SIG-M5 (cell line): ENCODE data around the gene DRAXIN.

ENCODE experiments used
- DNase-seq: peaks from one replicate; lab custom pipeline; 2025; lab: John Stamatoyannopoulos, UW

The DRAXIN gene

DNA sequence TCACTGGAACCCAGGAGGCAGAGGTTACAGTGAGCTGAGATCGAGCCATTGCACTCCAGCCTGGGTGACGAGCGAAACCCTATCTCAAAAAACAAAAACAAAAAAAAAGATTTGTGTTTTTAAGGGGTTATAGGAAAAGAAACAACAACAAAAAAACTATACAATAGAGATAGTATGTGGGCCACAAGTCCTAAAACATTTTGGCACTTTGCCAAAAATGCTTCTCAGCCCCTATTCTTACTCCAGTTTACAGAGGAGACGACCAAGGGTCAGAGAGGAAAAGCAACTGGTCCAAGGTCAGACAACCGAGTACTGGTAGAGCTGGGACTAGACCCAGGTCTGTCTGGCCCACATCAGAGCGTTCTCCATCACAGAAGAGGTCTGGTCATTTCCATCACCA lies 33.9 kb upstream of the DRAXIN start:
- no peak for DNase-seq

DNA sequence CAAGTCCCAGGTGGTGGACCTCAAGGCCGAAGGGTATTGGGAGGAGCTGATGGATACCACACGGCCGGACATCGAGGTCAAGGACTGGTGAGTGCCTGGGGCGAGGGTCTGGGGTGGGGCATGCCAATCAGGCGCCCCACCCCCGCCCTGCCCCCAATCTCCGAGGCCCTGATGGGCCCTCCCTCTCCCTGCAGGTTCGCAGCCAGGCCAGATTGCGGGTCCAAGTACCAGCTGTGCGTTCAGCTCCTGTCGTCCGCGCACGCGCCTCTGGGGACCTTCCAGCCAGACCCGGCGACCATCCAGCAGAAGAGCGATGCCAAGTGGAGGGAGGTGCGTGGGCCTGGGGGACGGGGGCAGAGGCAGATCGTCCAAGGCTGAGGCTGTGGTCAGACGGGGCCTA lies 33.0 kb upstream of the DRAXIN start:
- DNase-seq, result no peak

DNA sequence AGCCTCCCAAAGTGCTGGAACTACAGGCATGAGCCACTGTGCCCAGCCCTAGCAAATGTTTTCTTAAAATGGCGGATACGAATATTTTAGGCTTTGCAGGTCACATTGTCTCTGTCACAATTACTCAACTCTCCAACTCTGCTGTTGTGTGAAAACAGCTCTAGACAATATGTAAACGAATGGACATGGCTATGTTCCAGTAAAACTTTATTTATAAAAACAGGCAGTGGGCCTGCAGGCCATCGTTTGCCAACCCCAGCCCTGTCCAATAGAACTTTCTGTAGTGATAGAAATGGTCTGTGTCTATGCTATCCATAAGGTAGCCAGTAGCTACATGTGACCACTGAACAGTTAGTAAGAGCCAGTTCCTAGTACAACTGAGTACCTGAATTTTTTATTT lies 31.8 kb upstream of the DRAXIN start:
- DNase-seq, result no peak

DNA sequence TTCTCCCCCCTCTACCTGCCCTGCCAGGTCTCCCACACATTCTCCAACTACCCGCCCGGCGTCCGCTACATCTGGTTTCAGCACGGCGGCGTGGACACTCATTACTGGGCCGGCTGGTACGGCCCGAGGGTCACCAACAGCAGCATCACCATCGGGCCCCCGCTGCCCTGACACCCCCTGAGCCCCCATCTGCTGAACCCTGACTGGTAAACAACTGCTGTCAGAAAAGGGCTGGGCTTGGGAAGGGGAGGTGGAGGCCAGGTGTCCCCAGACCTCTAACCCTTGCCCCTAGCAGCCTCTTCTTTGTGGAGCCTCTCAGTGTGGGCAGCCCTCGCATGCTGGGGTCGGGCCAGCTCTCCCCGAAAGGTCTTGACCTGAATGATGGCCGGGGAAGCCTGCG lies 30.4 kb upstream of the DRAXIN start:
- no peak for DNase-seq

DNA sequence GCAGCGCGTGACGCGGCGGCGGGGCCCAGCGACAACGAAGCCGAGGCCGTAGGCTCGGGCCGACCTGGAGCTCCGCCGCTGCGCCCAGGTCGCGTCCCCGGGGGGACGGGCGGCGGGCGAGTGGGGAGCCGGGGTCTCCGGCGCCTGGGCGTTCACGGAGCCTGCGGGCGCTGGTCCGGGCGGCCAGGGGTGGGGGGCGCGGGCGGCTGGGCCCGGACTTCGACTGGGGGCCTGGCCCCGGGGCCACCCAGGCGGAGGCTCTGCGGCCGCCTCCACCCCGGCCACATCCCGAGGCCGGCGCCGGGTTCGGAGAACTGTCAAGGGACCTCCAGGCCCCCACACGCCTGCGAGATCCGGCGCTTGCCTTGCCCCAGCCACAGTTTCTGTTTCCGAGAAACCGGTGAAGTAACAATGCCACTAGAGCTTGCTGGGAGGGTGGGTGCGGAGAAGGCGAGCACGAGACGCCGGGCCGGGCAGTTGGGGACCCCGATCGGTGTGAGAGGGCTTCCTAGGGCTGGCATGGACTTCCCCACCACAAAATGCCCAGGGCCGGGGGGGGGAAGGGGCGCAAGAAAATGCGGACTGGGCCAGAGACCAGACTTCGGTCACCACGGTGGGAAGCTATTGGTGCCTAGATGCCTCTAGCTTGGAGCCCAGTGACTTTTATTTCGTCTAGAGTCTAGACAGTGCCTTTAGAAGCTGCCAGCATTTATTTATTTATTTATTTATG lies 27.0 kb upstream of the DRAXIN start:
- DNase-seq, result no peak

DNA sequence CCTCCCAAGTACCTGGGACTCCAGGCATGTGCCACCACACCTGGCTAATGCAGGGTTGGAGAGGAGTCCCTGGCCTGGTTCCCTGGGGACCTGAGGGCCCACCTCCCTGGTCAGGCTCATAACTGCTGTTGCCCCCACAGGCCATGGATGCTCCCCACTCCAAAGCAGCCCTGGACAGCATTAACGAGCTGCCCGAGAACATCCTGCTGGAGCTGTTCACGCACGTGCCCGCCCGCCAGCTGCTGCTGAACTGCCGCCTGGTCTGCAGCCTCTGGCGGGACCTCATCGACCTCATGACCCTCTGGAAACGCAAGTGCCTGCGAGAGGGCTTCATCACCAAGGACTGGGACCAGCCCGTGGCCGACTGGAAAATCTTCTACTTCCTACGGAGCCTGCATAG lies 23.0 kb upstream of the DRAXIN start:
- no peak for DNase-seq

DNA sequence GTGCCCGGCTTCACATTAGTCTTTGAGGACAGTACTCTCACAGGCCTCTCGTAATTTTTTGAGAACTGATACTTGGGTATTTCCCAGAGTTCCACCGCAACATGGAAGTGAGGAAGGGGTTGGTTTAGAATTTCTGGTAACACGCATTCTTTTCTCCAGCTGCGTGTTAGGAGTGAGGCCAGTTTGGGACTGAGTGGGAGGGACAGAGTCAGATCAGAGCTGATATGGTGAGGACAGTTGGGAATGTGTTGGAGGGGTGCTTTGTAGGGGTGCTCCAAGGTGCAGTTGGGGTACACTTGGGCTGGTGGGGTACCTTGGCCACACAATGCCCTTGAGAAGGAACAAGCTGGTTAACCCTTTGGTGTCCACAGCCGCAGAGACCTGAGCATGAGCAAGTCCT lies 20.8 kb upstream of the DRAXIN start:
- DNase-seq, result no peak

DNA sequence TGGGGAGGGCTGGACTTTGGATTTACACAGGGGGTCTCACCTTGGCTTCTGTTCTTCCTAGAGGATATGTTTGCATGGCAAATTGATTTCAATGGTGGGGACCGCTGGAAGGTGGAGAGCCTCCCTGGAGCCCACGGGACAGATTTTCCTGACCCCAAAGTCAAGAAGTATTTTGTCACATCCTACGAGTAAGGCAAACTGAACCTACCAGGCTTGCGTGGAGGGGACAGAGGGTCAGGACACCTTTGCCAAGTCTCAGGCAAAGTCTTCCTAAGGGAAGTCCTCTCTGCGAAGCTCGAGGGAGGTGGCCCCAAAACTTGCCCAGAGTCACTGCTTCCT lies 20.3 kb upstream of the DRAXIN start:
- no peak for DNase-seq

DNA sequence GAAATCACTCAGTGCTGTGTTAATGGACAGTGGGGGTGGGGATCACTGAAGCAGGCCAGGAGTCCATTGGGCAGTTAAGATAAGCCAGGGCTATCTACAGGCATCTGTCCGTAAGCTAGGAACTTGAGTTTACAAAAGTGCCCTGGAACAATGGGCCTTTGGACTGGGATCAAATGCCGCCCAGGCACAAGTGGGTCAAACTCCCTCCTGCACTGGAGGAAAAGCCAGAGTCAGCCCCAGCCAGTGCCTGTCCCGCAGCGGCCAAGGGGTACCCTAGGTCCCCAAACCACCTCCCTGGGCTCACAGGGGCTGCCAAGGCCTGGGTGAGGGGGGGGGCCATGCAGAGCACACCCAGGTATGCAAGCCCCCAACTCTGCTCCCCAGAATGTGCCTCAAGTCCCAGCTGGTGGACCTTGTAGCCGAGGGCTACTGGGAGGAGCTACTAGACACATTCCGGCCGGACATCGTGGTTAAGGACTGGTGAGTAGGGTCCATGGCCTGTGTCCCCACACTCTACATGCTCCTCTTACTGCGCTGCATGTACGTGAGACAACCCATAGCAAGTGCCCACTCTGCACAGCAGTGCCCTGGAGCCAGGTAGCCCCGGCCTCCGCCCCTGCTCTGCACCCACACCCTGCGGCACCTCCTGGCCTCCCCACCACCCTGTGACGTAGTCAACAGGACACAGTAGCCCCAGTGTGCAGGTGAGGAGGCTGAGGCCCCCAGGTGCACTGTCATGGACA lies 19.8 kb upstream of the DRAXIN start:
- DNase-seq, result no peak

DNA sequence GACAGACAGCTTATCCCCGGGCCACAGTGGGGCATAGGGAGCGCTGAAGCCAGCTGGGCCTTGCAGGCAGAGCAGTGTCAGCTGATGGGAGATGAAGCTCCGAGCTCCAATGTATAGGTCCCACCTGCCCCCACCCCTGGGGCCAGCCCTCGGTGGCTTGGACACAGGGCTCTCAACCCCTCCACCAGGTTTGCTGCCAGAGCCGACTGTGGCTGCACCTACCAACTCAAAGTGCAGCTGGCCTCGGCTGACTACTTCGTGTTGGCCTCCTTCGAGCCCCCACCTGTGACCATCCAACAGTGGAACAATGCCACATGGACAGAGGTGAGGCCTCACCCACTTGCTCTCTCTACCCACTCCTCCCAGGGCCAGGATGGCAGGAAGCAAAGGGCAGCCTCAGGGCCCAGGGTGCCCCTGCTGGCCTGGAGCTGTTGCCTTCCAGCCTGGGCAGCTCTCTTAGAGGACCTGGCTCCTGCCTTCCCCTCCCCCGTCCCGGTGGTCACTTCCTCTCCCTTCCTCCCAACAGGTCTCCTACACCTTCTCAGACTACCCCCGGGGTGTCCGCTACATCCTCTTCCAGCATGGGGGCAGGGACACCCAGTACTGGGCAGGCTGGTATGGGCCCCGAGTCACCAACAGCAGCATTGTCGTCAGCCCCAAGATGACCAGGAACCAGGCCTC lies 18.3 kb upstream of the DRAXIN start:
- DNase-seq, result no peak

DNA sequence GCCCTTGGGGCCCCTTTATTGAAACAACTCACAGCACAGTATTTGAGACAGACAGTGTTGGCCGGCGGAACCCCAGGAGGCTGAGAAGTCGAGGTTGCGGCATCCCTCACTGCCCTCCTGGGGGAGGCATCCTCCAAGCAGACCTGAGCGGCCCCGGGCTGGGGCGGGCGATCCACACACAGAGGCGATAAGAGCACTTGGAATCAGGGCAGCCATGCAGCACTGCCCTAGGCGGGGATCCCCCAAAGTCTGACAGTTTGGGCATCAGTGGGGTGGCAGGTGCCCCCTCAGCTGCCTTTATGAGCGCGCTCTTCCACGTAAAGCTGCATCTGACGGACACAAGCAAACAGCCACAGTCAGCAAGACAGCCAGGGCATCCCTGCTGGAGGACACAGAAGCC lies 17.0 kb upstream of the DRAXIN start:
- no peak for DNase-seq

DNA sequence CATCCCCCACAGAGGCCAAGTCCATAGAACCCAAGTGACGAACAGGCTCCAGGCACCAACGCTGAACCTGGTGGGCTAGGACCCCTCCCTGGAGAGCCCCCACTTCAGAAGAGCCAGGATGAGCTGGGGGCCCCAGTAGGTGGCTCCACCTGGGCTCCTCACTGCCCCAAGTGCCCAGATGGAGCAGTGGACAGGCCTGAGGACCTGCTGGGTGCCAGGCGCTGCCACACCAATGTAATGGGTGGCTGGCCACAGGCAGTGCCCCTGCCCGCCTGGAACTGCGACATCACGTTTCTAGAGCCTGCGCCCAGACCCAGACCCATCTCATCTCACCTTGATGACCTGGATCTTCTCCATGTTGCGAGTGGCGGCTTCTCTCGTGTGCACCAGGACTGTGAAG lies 16.2 kb upstream of the DRAXIN start:
- DNase-seq, result no peak

DNA sequence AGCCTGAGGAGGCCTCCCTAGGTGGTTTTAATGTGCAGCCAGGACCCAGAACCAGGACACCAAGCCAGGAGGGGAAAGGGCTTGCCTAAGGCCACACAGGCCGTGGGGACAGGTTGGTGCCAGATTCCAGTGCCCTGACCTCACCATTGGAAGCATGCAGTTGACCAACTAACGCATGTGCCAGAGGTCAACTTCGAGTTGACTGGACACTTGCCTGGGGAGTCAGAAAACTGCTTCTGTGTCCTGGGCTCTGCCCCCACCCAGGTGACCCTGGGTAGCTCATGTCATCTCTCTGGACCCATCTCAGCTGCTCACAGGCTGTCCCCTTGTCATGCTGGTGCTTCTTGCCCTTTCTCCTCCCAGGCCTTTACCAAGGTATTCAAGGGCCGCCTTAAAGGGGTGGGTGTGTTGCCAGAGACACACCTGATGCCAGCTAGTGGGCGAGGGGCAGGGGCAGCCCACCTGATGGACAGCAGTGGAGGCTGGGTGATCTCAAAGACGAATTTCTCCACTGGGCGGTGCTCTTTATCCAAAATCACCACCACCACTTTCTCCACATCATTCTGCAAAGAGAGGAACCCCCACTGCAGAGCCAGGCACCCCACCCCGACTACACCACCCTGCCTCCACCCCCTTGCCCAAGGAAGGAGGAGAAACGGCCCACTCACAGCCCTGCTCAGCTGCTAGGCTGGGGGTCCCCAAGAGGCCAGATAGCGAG lies 15.0 kb upstream of the DRAXIN start:
- DNase-seq, result no peak

DNA sequence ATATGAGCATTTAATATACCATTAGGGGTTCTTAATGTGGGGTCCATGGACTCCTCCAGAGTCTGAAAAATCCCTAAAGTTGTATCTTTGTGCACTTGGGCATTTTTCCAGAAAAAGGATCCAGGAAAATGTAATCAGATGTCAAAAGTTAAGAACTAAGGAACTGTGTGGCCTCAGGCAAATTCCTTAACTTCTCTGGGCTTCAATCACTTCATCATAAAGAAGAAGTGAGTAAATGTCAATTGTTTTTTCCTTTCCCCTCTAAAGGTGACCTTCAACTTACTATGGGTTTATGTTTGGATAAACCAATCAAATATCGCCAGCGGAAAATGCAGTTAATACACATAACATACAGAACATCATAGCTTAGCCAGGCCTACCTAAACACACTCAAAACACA lies 13.1 kb upstream of the DRAXIN start:
- DNase-seq, result no peak

DNA sequence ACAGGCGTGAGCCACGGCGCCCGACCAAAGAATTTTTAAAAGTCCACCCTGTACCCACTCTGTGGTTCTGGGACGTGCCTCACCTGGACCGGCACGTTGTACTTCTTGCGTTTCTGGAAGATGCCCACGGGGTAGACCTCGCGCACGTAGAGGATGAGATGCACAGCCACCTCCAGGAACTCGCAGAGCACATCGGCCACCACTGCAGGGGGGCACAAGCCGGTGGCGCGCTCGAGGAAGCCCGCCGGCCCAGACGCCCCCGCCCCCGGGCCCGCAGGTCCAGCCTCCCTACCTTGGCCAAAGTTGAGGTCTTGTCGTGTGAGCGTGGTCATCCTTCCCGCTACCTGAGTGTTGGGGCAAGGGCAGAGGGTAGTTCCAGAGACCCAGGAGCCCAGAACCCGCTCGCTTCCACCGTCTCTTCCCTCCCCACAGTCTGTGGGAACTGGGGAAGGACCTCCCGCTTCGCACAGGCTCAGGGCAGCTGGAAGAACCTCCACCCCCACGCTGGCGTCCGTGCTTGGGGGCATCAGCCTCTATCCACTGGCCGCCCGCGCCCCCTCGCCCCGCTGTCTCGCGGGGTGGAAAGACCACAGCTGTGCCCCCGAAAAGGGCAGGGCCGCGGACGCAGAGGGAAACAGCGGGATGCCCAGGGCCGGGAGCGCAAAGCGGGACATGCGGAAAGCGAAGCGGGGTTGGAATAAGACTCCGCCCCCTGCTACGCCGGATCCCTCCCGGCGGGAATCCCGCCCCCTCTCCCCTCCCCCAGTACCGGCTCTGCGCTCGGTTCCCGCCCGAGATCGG lies 11.0 kb upstream of the DRAXIN start:
- DNase-seq, result no peak

DNA sequence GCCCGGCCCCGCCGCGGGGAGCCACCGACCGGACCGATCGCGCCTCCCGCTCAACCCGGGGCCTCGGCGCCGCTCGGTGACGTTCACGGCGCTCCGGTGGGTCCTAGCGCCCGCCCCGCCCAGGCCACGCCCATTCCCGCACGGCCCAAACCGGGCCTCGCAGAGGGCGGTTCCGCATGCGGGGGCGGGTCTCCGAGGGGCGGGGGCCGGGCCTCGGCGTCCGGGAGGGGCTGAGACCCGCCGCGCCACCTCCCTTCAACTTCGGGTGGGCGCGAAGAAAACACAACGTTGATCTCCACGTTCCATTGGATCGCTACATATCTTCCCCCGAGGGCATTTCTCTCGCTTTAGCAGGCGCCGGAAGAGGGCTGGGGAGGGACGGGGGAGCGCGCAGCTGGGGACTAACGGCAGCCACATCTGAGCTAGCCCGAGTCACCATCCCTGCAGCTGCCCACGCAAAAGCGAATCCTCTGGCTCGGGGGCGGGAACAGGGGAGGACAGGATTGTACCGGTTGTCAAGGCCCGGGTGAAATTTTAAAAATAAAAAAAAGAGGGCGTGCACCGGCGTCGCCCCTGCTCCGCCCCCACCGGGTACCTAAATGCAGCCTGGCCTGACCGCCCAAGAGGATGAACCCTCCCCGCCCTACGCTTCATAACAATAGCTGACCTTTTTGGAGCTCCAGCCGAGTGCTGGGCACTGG lies 10.3 kb upstream of the DRAXIN start, which contains the start of gene MAD2L2:
Gene MAD2L2, minus strand, starts transcription at position 78 of the 701 bp plus-strand sequence. CDS start 547 bp downstream, outside the sequence.
- no peak for DNase-seq

DNA sequence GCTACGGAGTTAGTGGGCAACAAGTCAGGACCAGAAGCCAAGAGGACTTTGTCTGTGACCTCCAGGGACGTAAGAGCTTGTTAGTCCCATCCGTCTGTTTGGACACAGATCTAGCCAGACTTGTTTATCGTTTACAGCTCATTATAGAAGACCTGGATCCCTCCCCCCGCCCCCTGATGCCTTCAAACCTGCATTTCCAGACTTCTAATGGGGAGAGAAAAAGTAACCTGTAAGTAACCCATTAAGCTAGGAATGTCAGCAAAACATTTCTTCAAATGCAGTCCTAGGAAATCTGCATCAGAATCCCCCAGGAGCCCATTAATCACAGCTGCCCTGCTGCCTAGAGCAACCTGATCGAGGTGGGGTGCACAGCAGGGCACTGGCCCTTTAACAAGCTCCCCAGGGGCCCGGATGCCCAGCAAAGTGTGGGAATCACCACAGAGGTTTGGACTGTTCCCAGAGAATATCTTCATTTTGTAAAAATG lies 9.2 kb upstream of the DRAXIN start:
- DNase-seq, result no peak

DNA sequence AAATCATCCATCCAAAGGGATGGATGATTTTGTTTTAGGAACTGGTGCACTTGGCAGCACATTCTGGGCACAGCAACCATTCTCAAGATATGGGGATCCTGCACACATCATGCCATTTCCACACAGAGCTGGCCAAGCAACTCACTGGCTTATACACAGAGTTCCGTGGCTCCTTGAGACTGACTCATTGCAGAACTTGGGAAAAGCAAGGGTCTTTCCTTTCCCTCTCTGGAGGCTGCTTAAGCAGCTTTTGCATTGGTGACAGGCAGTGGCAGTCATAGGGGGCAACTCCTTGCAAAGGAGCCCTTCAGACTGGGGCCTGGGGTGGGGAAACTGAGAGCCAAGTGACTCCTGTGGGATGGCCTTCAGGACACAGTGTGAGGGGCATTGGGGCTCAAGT lies 8.7 kb upstream of the DRAXIN start:
- no peak for DNase-seq

DNA sequence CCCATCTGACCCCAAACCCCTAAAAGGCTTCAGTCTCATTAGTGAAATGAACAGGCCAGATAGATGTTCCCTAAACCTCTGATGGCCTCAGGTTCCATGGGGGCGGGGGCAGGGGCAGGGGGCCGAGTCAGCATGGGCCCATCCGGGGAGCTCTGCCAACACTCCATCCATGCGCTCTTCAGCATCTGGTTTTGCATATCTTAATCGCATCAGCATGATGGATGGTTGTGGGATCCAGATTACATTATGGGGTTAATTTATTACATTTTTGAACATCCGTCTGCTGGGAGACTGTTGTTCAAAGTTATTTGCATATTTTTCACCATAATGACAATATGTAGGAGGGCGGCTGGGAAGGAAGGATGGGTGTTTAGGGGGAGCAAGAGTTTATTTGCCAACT lies 7.4 kb upstream of the DRAXIN start:
- no peak for DNase-seq

DNA sequence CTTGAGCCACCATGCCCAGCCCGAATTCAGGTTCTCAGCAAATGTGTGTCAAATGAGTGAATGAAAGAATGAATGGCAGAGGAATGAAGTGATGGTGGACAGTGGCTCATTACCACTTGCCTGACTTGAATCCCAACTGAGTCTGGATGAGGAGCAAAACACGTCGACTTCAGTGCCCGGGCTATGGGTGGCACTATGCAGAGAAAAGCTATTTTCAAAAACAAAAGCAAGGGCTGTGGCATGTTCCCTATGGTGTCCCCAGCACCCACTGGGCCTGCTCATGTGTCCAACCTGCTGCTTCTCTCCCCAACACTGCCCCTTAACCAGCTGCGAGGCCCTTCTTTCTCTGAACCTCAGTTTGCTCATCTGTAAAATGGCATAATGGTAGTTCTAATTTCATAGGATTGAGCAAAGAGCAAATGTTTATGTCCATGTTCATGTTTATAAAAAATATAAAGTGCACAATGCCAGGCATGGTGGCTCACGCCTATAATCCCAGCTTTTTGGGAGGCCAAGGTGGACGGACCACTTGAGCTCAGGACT lies 6.2 kb upstream of the DRAXIN start:
- no peak for DNase-seq

DNA sequence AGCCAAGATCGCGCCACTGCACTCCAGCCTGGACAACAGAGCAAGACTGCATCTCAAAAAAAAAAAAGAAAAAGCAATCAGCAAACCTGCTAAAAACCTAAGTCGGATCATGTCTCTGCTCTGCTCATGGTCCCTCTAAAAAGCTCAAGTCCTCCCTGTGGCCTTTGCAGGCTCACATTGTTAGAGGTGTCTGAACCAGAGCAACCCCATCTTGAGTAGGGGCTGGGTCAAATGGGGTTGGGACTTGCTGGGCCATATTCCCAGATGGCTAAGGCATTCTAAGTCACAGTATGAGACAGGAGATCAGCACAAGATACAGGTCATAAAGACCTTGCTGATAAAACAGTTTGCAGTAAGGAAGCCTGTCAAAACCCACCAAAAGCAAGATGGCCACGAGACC lies 3.0 kb upstream of the DRAXIN start:
- no peak for DNase-seq
